Stimulated activated CD8-positive, alpha-beta memory T cell treated with anti-CD3 and anti-CD28 coated beads, Interleukin-15, amount 100 ng/mL, for 48 hours (primary cell): ENCODE results near the gene CLDN18.

Experiments used
- DNase-seq, 2 donors: peaks; one replicate each; pipeline ENCODE4 v3.0.0-alpha.2; 2020; ENCODE audit warnings: low read depth in 2 of 2

The CLDN18 gene

GRCh38 chr3:138062626-138063025 lies 52.7 kb downstream of the CLDN18 start:
- no peak for DNase-seq

- no peak for DNase-seq
These were observed 53.5 kb downstream of the CLDN18 start for GRCh38 chr3:138063416-138063815.

- no peak for DNase-seq
These were observed 56.0 kb downstream of the CLDN18 start for GRCh38 chr3:138065949-138066348.

- DNase-seq: peak; percentile 32 to 52
These were observed 56.4 kb downstream of the CLDN18 start for GRCh38 chr3:138066383-138066782.

GRCh38 chr3:138066972-138067371 lies 57.0 kb downstream of the CLDN18 start:
- no peak for DNase-seq

- DNase-seq: no peak
These were observed 58.1 kb downstream of the CLDN18 start for GRCh38 chr3:138068046-138068445.

GRCh38 chr3:138068579-138069174 lies 58.7 kb downstream of the CLDN18 start:
- peak; percentile 57 to 59 for DNase-seq

GRCh38 chr3:138070006-138070405 lies 60.0 kb downstream of the CLDN18 start:
- no peak for DNase-seq

GRCh38 chr3:138072796-138073195 lies 62.8 kb downstream of the CLDN18 start:
- DNase-seq: no peak

GRCh38 chr3:138078096-138078495 lies 68.1 kb downstream of the CLDN18 start:
- DNase-seq: no peak

- DNase-seq: peak in 1 of 2 donors; percentile 34
These were observed 69.0 kb downstream of the CLDN18 start for GRCh38 chr3:138078901-138079344.

- no peak for DNase-seq
These were observed 69.9 kb downstream of the CLDN18 start for GRCh38 chr3:138079901-138080300.

- no peak for DNase-seq
These were observed 71.6 kb downstream of the CLDN18 start for GRCh38 chr3:138081371-138082084.

- peak in 1 of 2 donors; percentile 10 for DNase-seq
These were observed 72.4 kb downstream of the CLDN18 start for GRCh38 chr3:138082085-138082991.

GRCh38 chr3:138082992-138083386 lies 73.0 kb downstream of the CLDN18 start:
- no peak for DNase-seq
